Kidney tubule cell (primary cell): ENCODE measurements around the gene ETS2.
A peak's percentile ranks its signal among the peaks of the same experiment; 100 is the strongest.

Experiments used
- DNase-seq: peaks from one replicate; pipeline ENCODE4 v3.0.0-alpha.2; 2018; ENCODE audit warnings: low spot score

Gene ETS2

DNA sequence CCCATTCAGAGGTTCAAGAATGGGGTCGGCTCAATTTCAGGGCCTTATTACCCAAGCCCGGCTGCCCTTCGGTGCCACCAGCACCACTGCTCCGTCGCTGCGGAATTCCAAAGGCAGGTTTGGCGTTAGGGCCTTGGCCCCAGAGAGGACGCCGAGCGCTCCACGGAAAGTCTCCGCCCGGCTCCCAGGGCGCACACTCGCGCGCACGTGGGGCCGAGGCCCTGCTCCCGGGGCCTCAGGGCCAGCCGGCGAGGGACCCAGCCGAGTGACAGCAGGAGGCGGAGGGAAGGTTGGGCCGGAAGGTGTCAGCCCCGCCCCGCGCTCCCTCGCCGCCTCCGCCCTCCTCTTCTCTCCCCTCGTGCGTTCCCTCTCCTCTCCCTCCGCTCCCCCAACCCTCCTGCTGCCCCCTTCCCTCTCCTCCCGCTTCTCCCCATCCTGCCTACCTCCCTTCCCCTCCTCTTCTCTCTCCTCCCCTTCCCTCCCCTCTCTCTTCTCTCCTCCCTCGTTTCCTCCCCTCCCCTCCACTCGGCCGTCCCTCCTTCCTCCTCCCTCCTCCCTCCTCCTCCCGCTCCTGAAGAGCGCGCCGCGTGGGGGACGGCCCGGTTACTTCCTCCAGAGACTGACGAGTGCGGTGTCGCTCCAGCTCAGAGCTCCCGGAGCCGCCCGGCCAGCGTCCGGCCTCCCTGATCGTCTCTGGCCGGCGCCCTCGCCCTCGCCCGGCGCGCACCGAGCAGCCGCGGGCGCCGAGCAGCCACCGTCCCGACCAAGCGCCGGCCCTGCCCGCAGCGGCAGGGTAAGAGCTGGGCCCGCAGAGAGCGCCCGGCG lies at the start of gene ETS2:
TSS of gene ETS2 (plus strand) at position 602 of the 825 bp plus-strand sequence. CDS start 4,106 bp downstream, outside the sequence.
- peak; percentile 95 for DNase-seq

DNA sequence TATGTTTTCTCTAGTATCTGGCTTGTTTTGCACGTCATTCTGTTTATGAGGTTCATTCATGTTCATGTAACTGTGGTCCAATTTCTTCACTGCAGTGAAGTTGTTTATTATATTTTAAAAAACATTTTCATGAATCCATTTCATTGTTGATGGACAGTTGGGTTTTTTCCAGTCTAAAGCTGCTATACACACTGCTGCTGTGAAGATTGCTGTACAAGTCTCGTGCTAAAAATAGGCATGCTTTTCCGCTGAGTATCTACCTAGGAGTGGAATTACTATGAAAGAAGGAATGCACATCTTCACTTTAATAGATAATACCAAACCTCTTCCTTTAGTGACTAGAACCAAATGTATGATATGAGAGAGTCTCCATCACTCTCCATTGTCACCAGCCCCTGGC lies 49.0 kb upstream of the ETS2 start:
- DNase-seq = peak; percentile 93

DNA sequence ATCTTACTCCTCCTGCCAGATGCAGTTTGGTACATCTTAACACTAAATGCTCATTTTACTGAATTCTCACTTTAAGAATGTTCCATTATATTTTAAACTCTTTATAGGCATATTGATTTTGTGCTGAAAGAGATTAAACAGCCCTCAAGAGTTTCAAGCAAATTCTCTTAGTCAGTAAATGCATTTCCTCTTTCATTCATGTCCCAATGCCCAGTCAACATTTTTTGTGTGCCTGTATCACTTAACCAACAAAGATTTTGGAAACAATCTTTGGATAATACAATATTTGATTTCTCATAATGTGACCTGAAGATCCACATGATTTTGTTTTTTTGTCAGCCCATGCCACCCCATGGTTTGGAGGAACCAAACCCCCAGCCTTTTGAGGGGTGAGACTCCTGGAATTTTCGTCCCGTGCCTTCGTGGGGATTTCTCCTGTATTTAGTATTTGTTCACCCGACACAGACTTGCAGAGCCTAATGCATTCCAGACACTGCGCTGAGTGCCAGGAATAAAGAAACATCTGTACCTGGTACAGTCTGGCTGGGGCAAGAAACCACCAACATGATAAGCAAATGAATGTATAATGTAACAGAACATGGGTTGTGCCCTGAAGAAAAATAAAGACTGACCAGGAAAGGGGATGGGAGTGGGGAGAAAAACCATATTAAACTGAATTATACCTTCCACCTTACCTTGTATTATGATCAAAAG lies 47.1 kb upstream of the ETS2 start:
- no peak for DNase-seq

DNA sequence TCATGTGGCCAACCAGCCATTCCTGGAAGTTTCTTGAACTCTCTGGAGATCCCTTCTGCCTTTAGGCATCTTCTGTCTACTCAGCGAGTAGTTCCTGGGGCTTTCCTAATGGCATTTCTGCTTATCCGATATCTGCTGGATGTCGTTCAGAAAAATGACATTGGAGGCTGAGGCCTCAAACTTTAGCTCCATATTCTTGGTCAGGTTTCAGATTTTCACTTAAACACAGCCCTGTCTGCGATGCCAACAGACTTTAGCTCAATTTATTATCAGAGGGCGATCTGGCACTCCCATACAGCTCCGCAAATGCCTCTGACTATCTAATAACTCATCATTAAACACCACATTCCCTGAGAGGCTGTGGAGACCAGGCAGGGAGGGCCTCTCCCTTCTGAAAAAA lies 46.3 kb upstream of the ETS2 start:
- DNase-seq = no peak

DNA sequence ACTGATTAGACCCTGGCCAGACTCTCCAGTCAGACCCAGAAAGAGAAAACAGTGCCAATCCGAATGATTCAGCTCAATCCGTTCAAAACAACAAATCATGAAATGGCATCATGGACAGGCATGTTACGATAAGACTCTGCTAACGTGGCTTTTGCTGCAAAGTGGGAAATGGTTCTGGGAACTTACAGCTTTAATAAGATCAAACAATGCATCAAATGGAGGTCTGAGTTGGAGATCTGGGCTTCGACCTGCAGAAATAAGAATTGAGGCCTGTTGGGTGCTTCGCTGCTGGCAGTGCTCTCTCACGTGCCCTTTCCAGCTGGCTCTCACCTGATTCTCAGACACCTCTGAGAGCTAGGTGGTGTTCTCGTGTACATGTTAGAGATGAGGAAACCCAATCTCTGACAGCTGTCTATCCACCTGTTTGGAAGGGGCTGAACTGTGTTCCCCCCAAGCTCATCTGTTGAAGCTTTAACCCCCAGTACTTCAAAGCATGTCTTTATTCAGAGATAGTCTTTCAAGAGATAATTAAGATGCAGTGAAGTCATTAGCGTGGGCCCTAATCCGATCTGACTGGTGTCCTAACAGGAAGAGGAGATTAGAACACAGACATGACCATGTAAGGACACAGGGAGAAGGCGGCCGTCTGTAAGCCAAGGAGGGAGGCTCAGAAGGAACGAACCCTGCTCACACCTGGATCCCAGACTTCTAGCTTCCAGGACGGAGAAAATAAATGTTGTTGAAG lies 45.5 kb upstream of the ETS2 start:
- DNase-seq = no peak

DNA sequence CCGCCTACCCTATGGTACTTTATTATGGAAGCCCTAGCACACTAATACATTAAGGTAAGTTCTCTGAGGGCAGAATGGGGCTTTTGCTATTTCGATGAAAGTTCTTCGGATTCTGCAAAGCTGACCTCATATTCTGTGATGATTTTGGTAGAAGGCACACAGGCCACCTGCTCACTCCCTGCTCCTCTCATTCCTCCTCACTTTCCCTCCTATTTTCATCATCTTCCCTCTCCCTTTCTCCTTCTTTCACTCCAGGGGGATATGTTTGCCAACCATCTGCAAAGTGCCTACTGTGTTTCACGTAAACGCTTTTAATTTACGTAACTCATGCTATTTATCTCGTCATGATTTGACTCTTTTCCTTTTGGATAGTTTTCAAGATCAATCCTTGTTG lies 45.0 kb upstream of the ETS2 start:
- no peak for DNase-seq

DNA sequence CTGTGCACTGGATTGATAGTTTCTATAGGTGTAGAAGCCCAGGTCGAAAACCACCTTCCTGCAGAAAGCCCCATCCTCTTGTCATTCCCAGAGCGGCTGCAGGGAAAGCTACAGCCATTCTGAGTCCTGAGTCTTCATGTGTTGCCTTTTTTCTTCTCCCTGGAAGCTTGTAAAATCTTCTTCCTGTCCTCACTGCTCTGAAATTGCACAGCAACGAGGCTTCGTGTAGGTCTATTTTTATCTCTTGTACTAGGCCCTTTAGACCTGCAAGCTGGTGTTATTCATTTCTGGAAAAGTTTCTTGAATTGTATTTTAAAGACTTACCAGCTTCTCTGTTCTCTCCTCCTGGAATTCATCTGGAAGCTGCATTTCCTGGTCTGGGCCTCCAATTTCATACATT lies 44.2 kb upstream of the ETS2 start:
- no peak for DNase-seq

DNA sequence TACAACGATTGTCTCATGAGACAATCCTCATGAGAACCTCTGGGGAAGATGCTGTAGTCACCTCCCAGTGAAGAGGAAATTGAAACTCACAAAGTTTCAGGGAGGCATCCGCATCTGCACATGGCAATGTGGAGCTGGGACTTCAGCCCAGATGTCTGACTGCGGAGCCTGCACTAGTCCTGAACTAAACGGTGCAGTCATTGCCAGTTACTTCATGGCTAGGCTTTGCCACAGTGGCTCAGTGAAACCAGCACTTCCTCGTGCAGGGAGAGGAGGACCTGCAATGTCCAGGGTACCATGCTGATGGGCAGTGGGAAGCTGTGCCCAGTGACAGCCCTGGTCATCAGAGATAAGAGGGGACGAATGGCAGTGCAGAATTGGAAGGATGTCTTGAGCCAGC lies 40.7 kb upstream of the ETS2 start:
- no peak for DNase-seq

DNA sequence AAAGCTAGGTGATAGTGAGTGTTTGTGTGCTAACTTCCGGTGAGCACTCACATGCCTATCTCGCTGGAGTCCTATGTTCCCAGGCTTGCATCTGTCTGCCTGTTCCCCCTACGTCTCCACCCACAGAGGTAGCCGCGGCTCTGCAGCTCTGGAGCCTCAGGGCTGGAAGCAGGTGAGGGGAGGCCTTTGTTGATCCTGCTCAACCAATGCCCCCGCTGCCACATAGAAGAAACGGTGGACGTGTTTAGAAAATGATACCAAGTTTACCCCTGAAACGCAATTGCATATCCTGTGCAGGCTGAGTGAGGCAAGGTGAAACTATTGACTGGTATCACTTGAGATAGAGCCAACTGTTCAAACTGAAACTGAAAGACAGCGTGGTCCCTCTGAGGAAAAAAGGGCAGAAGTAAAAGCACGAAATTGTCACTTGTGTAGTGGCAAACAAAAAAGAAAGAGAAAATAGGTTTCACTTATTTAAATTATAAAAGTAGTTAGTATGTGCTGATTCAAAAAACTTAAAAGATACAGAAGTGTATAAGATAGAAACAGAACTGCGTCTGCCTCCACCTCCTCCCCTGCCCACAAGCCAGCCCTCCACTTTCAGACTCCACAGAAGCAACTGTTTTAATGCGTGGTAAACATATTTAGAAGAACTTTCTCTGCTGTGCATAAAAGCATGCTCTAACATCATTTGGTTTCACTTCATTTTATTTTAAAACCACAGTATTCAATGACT lies 38.6 kb upstream of the ETS2 start:
- DNase-seq = peak; percentile 61

DNA sequence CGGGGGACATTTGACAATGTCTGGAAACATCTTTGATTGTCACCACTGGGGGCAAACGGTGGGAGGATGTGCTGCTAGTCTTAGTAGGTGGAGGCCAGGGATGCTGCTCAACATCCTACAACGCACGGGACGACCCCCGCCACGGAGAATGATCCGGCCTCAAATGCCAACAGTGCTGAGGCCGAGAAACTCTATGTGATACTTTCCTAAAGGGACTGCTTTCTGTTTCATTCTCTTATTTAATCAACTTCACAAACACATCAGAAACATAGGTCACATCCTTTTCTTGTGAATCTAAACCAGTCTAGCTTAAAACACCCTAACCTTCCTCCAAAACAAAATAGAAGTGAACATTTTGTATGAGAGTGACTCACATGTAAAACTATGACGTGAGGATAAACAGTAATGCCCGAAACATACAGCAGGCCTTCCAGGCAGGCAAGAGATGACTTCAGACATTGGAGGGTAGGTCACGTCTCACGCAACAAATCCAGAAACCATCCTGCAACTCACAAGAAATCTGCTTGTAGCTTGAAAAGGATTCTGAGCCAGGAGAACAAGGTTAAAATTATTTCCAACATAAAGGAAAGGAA lies 37.2 kb upstream of the ETS2 start:
- DNase-seq = peak; percentile 37

DNA sequence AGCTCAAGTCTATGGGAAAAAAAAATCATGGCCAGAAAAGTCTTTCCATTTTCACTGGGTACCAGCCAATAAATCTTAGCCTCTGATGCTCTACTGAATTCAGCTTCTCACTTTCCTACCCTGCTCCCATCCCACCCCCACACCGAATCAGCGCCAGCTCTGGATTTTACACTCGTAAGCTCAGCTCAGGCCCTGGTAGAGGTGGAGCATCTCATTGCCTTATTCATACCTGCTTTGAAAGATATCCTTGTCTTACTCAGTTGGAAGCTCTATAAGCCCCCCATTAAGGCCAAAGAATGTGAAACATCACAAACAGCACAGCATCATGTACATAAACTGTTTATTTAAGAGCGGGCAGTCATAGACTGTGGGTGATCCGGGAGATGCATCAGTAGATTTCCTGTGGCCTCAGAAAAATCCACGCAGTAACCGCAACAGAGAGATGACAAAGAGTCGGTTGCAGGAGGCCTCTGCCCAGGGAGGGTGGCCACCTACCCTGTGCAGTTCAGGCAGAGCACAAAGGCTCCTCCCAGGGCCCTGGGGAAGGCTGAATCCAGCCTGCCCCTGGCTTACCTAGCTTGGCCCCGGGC lies 36.4 kb upstream of the ETS2 start:
- peak; percentile 12 for DNase-seq

DNA sequence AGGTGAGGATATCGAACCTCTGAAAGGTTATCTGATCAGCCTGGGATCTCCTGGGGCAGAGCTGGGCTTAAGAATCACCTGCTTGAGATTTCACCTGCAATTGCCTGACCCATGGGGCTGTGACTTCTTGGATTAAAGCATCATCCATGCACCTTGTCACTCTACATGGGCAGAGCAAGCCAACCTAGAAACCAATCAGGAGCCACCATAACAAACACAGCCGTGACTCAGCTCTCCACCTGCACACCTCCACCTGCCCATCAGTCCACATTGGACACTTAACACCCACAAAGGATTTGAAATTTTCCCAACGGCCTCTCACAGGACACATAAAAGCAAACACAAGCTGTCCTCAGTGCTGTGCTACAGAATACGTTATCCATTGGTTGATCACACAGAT lies 35.1 kb upstream of the ETS2 start:
- DNase-seq = peak; percentile 18

DNA sequence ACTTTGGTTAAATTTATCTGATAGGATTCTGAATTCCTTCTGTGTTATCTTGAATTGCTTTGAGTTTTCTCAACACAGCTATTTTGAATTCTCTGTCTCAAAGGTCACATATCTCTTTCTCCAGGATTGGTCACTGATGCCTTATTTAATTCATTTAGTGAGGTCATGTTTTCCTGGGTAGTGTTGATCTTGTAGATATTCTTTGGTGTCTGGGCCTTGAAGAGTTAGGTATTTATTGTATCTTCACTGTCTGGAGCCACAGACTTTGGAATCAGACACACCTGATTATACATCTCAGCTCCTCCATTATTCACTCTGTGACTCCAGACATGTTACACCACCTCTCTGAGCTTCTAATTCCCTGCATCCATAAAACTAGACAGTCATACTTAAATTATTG lies 34.2 kb upstream of the ETS2 start:
- no peak for DNase-seq

DNA sequence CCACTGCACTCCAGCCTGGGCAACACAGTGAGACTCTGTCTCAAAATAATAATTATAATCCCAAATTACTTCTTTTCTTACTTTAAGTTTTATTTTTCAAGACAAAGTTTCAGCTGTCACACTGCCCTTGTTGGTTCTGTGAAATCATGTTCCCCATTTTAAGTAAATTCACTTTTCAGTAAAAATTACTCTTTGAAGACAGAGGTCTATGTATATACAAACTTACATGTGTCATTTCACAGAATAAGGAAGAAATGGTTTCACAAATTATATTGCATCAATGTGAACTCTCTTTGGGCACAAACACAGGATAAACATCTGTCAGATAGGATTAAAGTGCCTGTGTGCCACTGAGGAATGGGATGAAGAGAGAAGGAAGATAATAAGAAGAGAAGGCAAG lies 33.1 kb upstream of the ETS2 start:
- DNase-seq = no peak

DNA sequence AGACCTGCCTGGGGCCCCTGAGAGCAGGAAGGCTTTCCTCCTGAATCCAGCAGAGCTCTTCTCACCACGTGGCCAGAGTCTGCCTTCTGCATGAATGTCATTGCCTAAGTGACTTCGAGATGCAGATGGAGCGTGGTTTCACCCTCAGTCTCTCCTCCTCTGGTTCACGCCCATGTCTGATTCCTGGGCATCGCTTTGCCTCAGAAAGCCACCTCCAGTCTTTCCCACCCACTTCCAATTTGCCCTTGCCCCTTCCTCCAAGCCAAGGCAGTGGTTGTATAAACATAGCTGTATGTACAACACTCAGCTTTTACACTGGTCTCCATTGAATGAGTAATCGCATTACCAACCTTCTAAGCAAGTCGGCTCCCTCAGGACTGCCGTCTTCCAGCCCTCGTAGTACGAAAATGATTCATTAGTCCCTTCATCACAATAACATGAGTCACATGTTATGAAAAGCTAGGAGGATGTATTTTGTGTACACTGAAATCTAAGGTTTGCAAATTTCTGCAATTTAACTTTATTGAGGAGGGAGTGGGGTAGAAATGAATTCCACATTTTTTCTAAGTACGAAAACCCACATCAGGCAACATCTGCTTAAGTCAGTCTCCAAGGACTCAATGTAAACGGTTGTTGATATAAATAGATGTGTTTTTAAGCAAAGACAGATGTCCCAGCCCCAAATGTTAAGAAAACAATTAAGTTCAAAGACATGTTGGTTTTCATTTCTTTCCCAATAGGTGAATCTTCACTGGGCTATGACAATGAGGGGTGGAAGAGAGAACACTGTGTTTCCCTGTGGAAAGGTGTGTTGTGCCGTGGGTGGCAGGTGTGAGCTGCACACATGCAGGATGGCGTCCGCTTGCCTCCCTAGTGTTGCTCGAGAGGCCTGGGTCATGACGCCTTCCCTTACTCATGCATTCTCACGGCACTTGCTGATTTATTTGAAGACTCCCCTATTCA lies 32.3 kb upstream of the ETS2 start:
- DNase-seq = peak; percentile 94

DNA sequence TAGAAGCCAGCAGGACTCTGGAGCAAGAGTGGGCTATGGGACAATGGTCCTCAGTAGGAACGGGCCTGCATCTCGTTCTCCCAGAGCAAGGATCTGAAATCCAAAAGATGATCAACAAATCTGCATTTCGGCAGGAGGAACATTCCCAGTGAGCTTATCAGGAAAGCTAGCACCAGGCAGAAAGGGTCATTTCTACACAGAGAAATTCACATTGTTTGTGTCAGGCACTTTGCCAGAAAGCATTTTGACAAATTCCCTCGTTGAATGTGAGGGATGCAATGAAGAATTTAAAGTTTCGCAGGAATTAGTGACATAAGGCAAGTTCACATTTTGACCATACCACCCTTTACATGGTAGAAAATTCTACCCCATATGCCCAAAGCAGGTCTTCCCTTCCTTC lies 31.6 kb upstream of the ETS2 start:
- DNase-seq = no peak

DNA sequence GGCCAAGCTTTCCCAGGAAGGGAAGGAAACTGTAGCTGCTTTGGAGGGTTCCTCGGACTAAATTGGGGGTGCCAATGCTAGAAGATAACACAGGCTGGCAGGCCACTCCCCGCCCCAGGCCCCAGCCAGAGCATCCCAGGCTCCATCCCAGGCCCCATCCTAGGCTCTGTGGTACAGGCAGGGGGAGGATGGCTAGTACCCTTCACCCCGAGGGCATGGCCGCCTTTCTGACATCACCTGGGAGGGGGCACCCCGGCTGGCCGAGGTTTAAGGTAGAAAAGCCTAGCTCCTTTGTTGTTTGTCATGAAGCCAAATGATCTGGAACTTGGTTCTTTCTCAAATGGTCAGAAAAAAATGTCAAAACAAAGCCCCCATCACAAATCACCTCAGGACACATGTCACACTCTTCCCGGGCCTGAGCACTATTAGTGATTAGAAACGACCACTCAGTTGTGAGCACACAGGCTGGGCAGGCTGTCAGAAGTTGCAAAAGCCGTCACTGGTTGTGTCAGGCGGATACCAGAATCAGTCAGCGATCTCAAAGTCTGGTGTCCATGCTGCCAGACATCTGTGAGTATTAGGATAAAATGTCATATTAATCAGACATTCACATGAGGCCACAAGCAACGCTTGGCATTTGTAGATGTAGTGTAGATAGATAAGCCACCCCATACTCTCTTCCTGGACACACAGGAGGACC lies 31.0 kb upstream of the ETS2 start:
- no peak for DNase-seq

DNA sequence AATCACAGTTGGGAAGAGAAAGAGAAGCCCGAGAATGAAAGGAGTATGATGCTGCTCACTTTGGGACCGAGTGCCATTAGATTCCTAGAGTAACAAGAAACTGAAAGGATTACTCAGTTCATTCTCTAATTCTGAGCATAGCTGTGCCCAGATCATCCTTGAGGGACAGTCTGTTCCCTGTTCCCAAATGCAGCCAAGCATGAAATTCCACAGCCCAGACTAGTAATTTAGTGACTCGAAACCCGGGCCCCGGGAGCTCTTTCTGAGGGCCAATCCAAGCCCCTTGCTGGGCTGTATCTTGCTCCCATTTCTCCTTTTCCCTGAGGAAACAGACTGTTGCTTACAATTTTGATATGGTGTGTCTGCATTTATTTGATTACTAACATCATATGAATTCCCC lies 30.0 kb upstream of the ETS2 start:
- DNase-seq = peak; percentile 74

DNA sequence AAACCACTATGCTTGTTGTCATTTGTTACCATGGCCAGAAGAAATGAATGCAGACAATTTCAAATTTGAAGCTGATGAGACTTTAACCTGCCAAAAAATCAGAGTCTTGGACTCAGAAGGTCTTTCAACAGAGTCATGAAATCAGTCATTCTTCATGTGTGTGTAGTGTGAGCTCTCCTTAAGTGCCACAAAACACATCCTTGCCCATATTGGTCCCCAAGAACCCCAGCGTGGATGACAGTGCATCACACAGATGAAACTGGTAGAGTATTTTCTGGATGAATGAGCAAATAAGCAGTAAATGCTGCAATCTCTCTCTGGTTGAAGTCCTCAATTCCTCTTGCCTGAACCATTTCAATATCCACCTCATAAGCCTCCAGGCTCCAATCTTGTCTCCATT lies 28.7 kb upstream of the ETS2 start:
- no peak for DNase-seq

DNA sequence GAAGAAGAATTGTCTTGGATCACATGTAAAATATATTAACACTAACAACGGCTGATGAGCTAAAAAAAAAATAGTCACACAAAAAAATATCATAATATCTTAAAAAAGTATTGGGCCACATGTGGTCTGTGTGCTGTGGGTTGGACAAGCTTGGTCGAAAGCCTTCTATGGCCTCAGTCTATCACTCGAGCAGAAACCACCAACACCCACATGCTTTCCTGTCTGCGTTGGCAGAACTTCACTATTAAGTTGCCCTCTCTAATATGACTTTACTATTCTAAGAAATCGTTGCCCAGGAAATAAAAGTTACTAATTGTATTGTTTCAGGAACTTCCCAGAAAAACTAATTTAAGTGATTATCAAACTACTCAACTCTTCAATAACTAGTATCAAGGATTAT lies 28.2 kb upstream of the ETS2 start:
- no peak for DNase-seq
